HL-60 (cell line): ENCODE results near the gene GALNT9.

Experiments used
- DNase-seq, 2 experiments: peaks; one replicate each; pipeline ENCODE4 v3.0.0-alpha.2; 2010 to 2020; ENCODE audit warnings: low read depth in 1 of 2, low spot score in 1 of 2
- H3K27ac ChIP-seq: fragments of 250-450 bp; sonication (Bioruptor Pico); replicated peaks from 2 replicates; pipeline ENCODE4 v1.5.1; 2020; ENCODE audit warnings: mild to moderate bottlenecking, moderate library complexity
- H3K27me3 ChIP-seq: fragments of 250-450 bp; sonication (Bioruptor Pico); 2 replicates; pipeline ENCODE4 v1.5.1; 2021; ENCODE audit warnings: mild to moderate bottlenecking, moderate library complexity; ENCODE audit not compliant: insufficient read depth, poor library complexity, severe bottlenecking
- H3K4me3 ChIP-seq: replicated peaks from 2 replicates; pipeline ENCODE4 v1.5.1; 2011; ENCODE audit warnings: mild to moderate bottlenecking, control low read depth, low read length; ENCODE audit not compliant: insufficient read depth
- CTCF ChIP-seq: IDR thresholded peaks from one replicate; pipeline ENCODE4 v1.5.1; 2011; ENCODE audit warnings: low read length, control low read depth, inconsistent platforms; ENCODE audit not compliant: insufficient read depth
- GABPA ChIP-seq: IDR thresholded peaks from 2 replicates; pipeline ENCODE4 v1.6.1; 2012; ENCODE audit warnings: low read depth
- POLR2AphosphoS5 ChIP-seq: IDR thresholded peaks from 2 replicates; pipeline ENCODE4 v1.6.1; 2012; ENCODE audit warnings: low read depth
- REST ChIP-seq: IDR thresholded peaks from 2 replicates; pipeline ENCODE4 v1.6.1; 2012; ENCODE audit warnings: low read depth; ENCODE audit not compliant: insufficient replicate concordance
- SPI1 ChIP-seq: IDR thresholded peaks from 2 replicates; pipeline ENCODE4 v1.6.1; 2012; ENCODE audit warnings: low read depth, mild to moderate bottlenecking, borderline replicate concordance

The GALNT9 gene

GRCh38 chr12:132218527-132218875 lies 110.9 kb downstream of the GALNT9 start:
- Histone ChIP-seq H3K27me3 (no peaks in the 10 kb centered on the region), H3K27ac (no peak overlapping the region), H3K4me3 (no peak overlapping the region)
- TF ChIP-seq SPI1: no peak
- no peak for TF ChIP-seq GABPA
- no peak for TF ChIP-seq REST
- no peak for TF ChIP-seq CTCF
- TF ChIP-seq POLR2AphosphoS5: no peak
- DNase-seq: no peak

GRCh38 chr12:132217800-132218526 lies 111.4 kb downstream of the GALNT9 start:
- DNase-seq: no peak
- no peak overlapping the region for H3K4me3 ChIP-seq
- H3K27me3 ChIP-seq: no peaks in the 10 kb centered on the region
- no peak overlapping the region for H3K27ac ChIP-seq
- TF ChIP-seq GABPA (no peak), CTCF (no peak)

GRCh38 chr12:132217371-132217770 lies 112.0 kb downstream of the GALNT9 start:
- no peak overlapping the region for H3K4me3 ChIP-seq
- no peak for TF ChIP-seq POLR2AphosphoS5
- TF ChIP-seq GABPA: no peak
- TF ChIP-seq SPI1: no peak
- TF ChIP-seq REST: no peak
- no peak for TF ChIP-seq CTCF
- H3K27ac ChIP-seq: no peak overlapping the region
- DNase-seq: no peak
- no peaks in the 10 kb centered on the region for H3K27me3 ChIP-seq

GRCh38 chr12:132216354-132216987 lies 112.9 kb downstream of the GALNT9 start:
- no peak overlapping the region for H3K4me3 ChIP-seq
- DNase-seq: no peak
- no peaks in the 10 kb centered on the region for H3K27me3 ChIP-seq
- no peak overlapping the region for H3K27ac ChIP-seq
- no peak for TF ChIP-seq SPI1
- TF ChIP-seq GABPA: no peak
- TF ChIP-seq CTCF: no peak
- no peak for TF ChIP-seq POLR2AphosphoS5
- TF ChIP-seq REST: no peak
